GM11168 (cell line): ENCODE measurements around the gene FIGLA.

Experiments used
- in situ Hi-C: fragments of 300-500 bp; cut with MboI; formaldehyde crosslinking; loops from one replicate; pipeline ENCODE4 v1.12.0; 2022; ENCODE audit warnings: low sequenced_read_pairs; ENCODE audit not compliant: unreplicated experiment

The FIGLA gene

GRCh38 chr2:70790136-70790828, at the start of gene FIGLA:
TSS of gene FIGLA (minus strand) at chr2:70790643. CDS start at chr2:70790638, 5 bp downstream.
- in situ Hi-C loops, result no loop called here

GRCh38 chr2:70837980-70838925, 47.8 kb upstream of the FIGLA start:
- in situ Hi-C loops, result no loop called here

GRCh38 chr2:70835643-70836042, 45.2 kb upstream of the FIGLA start, which contains the start of gene CD207:
TSS of gene CD207 (minus strand) at chr2:70835816. CDS start at chr2:70835776, 40 bp downstream.
- in situ Hi-C loops, result no loop called here

GRCh38 chr2:70834881-70835280, 44.4 kb upstream of the FIGLA start:
- in situ Hi-C loops, result no loop called here

- in situ Hi-C loops, result no loop called here
These were observed 43.7 kb upstream of the FIGLA start for GRCh38 chr2:70834106-70834505.

- in situ Hi-C loops, result no loop called here
These were observed 42.8 kb upstream of the FIGLA start for GRCh38 chr2:70833246-70833645.

- in situ Hi-C loops, result no loop called here
These were observed 41.9 kb upstream of the FIGLA start for GRCh38 chr2:70832386-70832785.

- in situ Hi-C loops, result no loop called here
These were observed 41.4 kb upstream of the FIGLA start for GRCh38 chr2:70831861-70832260.

GRCh38 chr2:70830366-70830765, 39.9 kb upstream of the FIGLA start:
- in situ Hi-C loops, result no loop called here

GRCh38 chr2:70829916-70830315, 39.5 kb upstream of the FIGLA start:
- in situ Hi-C loops, result no loop called here

- in situ Hi-C loops, result no loop called here
These were observed 38.7 kb upstream of the FIGLA start for GRCh38 chr2:70828914-70829824.

GRCh38 chr2:70828115-70828514, 37.7 kb upstream of the FIGLA start:
- in situ Hi-C loops, result no loop called here

GRCh38 chr2:70827388-70827787, 36.9 kb upstream of the FIGLA start:
- in situ Hi-C loops, result no loop called here

- in situ Hi-C loops, result no loop called here
These were observed 36.4 kb upstream of the FIGLA start for GRCh38 chr2:70826696-70827350.

GRCh38 chr2:70823249-70823648, 32.8 kb upstream of the FIGLA start:
- in situ Hi-C loops, result no loop called here

- in situ Hi-C loops, result no loop called here
These were observed 32.4 kb upstream of the FIGLA start for GRCh38 chr2:70822843-70823242.

GRCh38 chr2:70820499-70820898, 30.1 kb upstream of the FIGLA start, which contains the start of gene CLEC4F:
TSS of gene CLEC4F (minus strand) at chr2:70820599. CDS start at chr2:70820523, 76 bp downstream.
- in situ Hi-C loops, result no loop called here

GRCh38 chr2:70817284-70817954, 27.0 kb upstream of the FIGLA start:
- in situ Hi-C loops, result no loop called here

- in situ Hi-C loops, result no loop called here
These were observed 26.3 kb upstream of the FIGLA start for GRCh38 chr2:70816726-70817125.
